ENCODE measurements around the gene ZFAND5.

- TF ChIP-seq CTCF (IDR thresholded peaks at IDR 0.05 in 2 of 3, conservative IDR thresholded peaks at IDR 0.05 in 1 of 3; ENCODE audit: control insufficient read depth in 2 of 3, extremely low read depth in 1 of 3, insufficient read depth in 1 of 3, low read depth in 3 of 3, low read length in 3 of 3) (no peak), USF2 (IDR thresholded peaks at IDR 0.05; ENCODE audit: borderline replicate concordance, low read depth, low read length) (no peak), PRDM15 (CRISPR knock-in tag; IDR thresholded peaks at IDR 0.05) (no peak), ZZZ3 (IDR thresholded peaks at IDR 0.05; ENCODE audit: control insufficient read depth, insufficient read length, low read depth) (no peak), ZBED1 (IDR thresholded peaks at IDR 0.05; ENCODE audit: borderline replicate concordance) (no peak), MYC (IDR thresholded peaks at IDR 0.05; ENCODE audit: insufficient read depth, insufficient read length, insufficient replicate concordance, low read length, severe bottlenecking) (no peak), FOXK2 (IDR thresholded peaks at IDR 0.05) (no peak)
Measured at GRCh38 chr9:72332351-72332750, 32.7 kb downstream of the ZFAND5 start.
